Keratinocyte (primary cell): ENCODE data around the gene PSMF1.

Experiments used
- EZH2 ChIP-seq: IDR thresholded peaks from one replicate; pipeline ENCODE4 v1.6.1; 2012; ENCODE audit warnings: inconsistent platforms, mild to moderate bottlenecking, low read length, moderate library complexity
- TF ChIP-seq, protein P1 (sequence below), 3 experiments: IDR thresholded peaks in 1 of 3; conservative IDR thresholded peaks in 1 of 3; optimal IDR thresholded peaks in 1 of 3; 2 replicates in 2 of 3; 3 replicates in 1 of 3; pipeline versions ENCODE3 to v1.5.1; 2011; ENCODE audit warnings: low read length in 3 of 3, mild to moderate bottlenecking in 3 of 3, moderate library complexity in 2 of 3, control low read depth in 1 of 3, inconsistent platforms in 1 of 3; ENCODE audit not compliant: insufficient read depth in 2 of 3; ENCODE audit errors: extremely low read depth in 1 of 3

- TF ChIP-seq, protein P1, sequence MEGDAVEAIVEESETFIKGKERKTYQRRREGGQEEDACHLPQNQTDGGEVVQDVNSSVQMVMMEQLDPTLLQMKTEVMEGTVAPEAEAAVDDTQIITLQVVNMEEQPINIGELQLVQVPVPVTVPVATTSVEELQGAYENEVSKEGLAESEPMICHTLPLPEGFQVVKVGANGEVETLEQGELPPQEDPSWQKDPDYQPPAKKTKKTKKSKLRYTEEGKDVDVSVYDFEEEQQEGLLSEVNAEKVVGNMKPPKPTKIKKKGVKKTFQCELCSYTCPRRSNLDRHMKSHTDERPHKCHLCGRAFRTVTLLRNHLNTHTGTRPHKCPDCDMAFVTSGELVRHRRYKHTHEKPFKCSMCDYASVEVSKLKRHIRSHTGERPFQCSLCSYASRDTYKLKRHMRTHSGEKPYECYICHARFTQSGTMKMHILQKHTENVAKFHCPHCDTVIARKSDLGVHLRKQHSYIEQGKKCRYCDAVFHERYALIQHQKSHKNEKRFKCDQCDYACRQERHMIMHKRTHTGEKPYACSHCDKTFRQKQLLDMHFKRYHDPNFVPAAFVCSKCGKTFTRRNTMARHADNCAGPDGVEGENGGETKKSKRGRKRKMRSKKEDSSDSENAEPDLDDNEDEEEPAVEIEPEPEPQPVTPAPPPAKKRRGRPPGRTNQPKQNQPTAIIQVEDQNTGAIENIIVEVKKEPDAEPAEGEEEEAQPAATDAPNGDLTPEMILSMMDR (optimal IDR thresholded peaks at IDR 0.05 in 1 of 3, IDR thresholded peaks at IDR 0.05 in 1 of 3, conservative IDR thresholded peaks at IDR 0.05 in 1 of 3; ENCODE audit: extremely low read depth in 1 of 3, insufficient read depth in 2 of 3, low read length in 3 of 3): no peak
- no peak for TF ChIP-seq EZH2
Observed at GRCh38 chr20:1086277-1087213, 31.9 kb upstream of the PSMF1 start.
